Measurements from ENCODE around the gene LONRF2. TPM values are rescaled to one million over a fixed set of nuclear protein-coding genes. Genes with fewer than 3 reads are reported as not detected.

LONRF2 gene
- total RNA-seq, 1 donor from 2014 or later: 0.45 TPM

- H3K79me2 ChIP-seq (ENCODE audit: insufficient read depth, low read length): no peaks in the 10 kb centered on the region
- H3K4me2 ChIP-seq (ENCODE audit: low read length): no peak overlapping the region
- H3K4me1 Mint-ChIP-seq (ENCODE audit: low read depth, unreplicated experiment): peaks cover 2% of the 10 kb centered on the region
- H2AFZ ChIP-seq (ENCODE audit: low read depth, low read length): no peak overlapping the region
- no peak for TF ChIP-seq EZH2 (IDR thresholded peaks at IDR 0.05; ENCODE audit: insufficient read depth, low read length)
- TF ChIP-seq, protein P1, sequence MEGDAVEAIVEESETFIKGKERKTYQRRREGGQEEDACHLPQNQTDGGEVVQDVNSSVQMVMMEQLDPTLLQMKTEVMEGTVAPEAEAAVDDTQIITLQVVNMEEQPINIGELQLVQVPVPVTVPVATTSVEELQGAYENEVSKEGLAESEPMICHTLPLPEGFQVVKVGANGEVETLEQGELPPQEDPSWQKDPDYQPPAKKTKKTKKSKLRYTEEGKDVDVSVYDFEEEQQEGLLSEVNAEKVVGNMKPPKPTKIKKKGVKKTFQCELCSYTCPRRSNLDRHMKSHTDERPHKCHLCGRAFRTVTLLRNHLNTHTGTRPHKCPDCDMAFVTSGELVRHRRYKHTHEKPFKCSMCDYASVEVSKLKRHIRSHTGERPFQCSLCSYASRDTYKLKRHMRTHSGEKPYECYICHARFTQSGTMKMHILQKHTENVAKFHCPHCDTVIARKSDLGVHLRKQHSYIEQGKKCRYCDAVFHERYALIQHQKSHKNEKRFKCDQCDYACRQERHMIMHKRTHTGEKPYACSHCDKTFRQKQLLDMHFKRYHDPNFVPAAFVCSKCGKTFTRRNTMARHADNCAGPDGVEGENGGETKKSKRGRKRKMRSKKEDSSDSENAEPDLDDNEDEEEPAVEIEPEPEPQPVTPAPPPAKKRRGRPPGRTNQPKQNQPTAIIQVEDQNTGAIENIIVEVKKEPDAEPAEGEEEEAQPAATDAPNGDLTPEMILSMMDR (IDR thresholded peaks at IDR 0.05; ENCODE audit: insufficient read depth, low read depth, low read length): no peak
- no peak overlapping the region for H3K4me3 ChIP-seq (ENCODE audit: insufficient read depth, low read depth, low read length)
- no peaks in the 10 kb centered on the region for H3K4me1 ChIP-seq (ENCODE audit: insufficient read depth, low read length)
- no peak overlapping the region for H3K9ac ChIP-seq (ENCODE audit: low read length)
- no peak overlapping the region for H3K4me3 Mint-ChIP-seq (ENCODE audit: unreplicated experiment)
- no peak overlapping the region for H3K27ac ChIP-seq (ENCODE audit: low read depth, low read length)
- H3K27me3 ChIP-seq (ENCODE audit: insufficient read depth, low read length): peaks cover 16% of the 10 kb centered on the region
- no peak for FAIRE-seq
- H3K36me3 Mint-ChIP-seq (ENCODE audit: low read depth, unreplicated experiment): no peaks in the 10 kb centered on the region
- DNase-seq (ENCODE audit: low read depth): no peak
- no peaks in the 10 kb centered on the region for H4K20me1 ChIP-seq (ENCODE audit: insufficient read depth, low read length)
- no peak overlapping the region for H3K27ac Mint-ChIP-seq (ENCODE audit: unreplicated experiment)
- no peaks in the 10 kb centered on the region for H3K9me3 ChIP-seq (ENCODE audit: insufficient read depth, low read depth, low read length)
- peaks cover 11% of the 10 kb centered on the region for H3K9me3 Mint-ChIP-seq (ENCODE audit: unreplicated experiment)
- H3K36me3 ChIP-seq (ENCODE audit: insufficient read depth, low read length): no peaks in the 10 kb centered on the region
- peaks cover 8% of the 10 kb centered on the region for H3K27me3 Mint-ChIP-seq (ENCODE audit: low read depth, unreplicated experiment)
Measured at GRCh38 chr2:100339823-100340222, 17.5 kb upstream of the LONRF2 start.

- no peak for DNase-seq (ENCODE audit: low read depth)
- peaks cover 6% of the 10 kb centered on the region for H3K27me3 Mint-ChIP-seq (ENCODE audit: low read depth, unreplicated experiment)
Measured at GRCh38 chr2:100334929-100335328, 12.6 kb upstream of the LONRF2 start.

GRCh38 chr2:100327742-100328141 is 5.4 kb upstream of the LONRF2 start:
- H3K27me3 ChIP-seq (ENCODE audit: insufficient read depth, low read length): peaks cover 30% of the 10 kb centered on the region

More at GRCh38 chr2:100334929-100335328, 12.6 kb upstream of the LONRF2 start:
- no peak for TF ChIP-seq EZH2 (IDR thresholded peaks at IDR 0.05; ENCODE audit: insufficient read depth, low read length)
- TF ChIP-seq, protein P1 (IDR thresholded peaks at IDR 0.05; ENCODE audit: insufficient read depth, low read depth, low read length): no peak
- Histone ChIP-seq H2AFZ (ENCODE audit: low read depth, low read length) (no peak overlapping the region), H3K27me3 (ENCODE audit: insufficient read depth, low read length) (peaks cover 14% of the 10 kb centered on the region), H3K27ac (ENCODE audit: low read depth, low read length) (no peak overlapping the region), H4K20me1 (ENCODE audit: insufficient read depth, low read length) (no peaks in the 10 kb centered on the region), H3K79me2 (ENCODE audit: insufficient read depth, low read length) (no peaks in the 10 kb centered on the region), H3K4me3 (ENCODE audit: insufficient read depth, low read depth, low read length) (no peak overlapping the region), H3K4me2 (ENCODE audit: low read length) (no peak overlapping the region), H3K9me3 (ENCODE audit: insufficient read depth, low read depth, low read length) (no peaks in the 10 kb centered on the region), H3K36me3 (ENCODE audit: insufficient read depth, low read length) (no peaks in the 10 kb centered on the region), H3K9ac (ENCODE audit: low read length) (no peak overlapping the region), H3K4me1 (ENCODE audit: insufficient read depth, low read length) (no peaks in the 10 kb centered on the region)
- Mint-ChIP-seq H3K4me1 (ENCODE audit: low read depth, unreplicated experiment) (no peaks in the 10 kb centered on the region), H3K4me3 (ENCODE audit: unreplicated experiment) (no peak overlapping the region), H3K27ac (ENCODE audit: unreplicated experiment) (no peak overlapping the region), H3K36me3 (ENCODE audit: low read depth, unreplicated experiment) (no peaks in the 10 kb centered on the region), H3K9me3 (ENCODE audit: unreplicated experiment) (peaks cover 6% of the 10 kb centered on the region)
- FAIRE-seq: no peak

More at GRCh38 chr2:100327742-100328141, 5.4 kb upstream of the LONRF2 start:
- Histone ChIP-seq H3K9me3 (ENCODE audit: insufficient read depth, low read depth, low read length) (no peaks in the 10 kb centered on the region), H3K79me2 (ENCODE audit: insufficient read depth, low read length) (no peaks in the 10 kb centered on the region), H3K4me2 (ENCODE audit: low read length) (no peak overlapping the region), H2AFZ (ENCODE audit: low read depth, low read length) (no peak overlapping the region), H3K4me3 (ENCODE audit: insufficient read depth, low read depth, low read length) (no peak overlapping the region), H3K36me3 (ENCODE audit: insufficient read depth, low read length) (no peaks in the 10 kb centered on the region), H3K27ac (ENCODE audit: low read depth, low read length) (no peak overlapping the region), H4K20me1 (ENCODE audit: insufficient read depth, low read length) (no peaks in the 10 kb centered on the region), H3K4me1 (ENCODE audit: insufficient read depth, low read length) (no peaks in the 10 kb centered on the region), H3K9ac (ENCODE audit: low read length) (no peak overlapping the region)
- no peak overlapping the region for H3K27ac Mint-ChIP-seq (ENCODE audit: unreplicated experiment)
- DNase-seq (ENCODE audit: low read depth) (no peak), FAIRE-seq (no peak)
- H3K9me3 Mint-ChIP-seq (ENCODE audit: unreplicated experiment): peaks cover 1% of the 10 kb centered on the region
- no peaks in the 10 kb centered on the region for H3K4me1 Mint-ChIP-seq (ENCODE audit: low read depth, unreplicated experiment)
- H3K4me3 Mint-ChIP-seq (ENCODE audit: unreplicated experiment): no peak overlapping the region
- H3K27me3 Mint-ChIP-seq (ENCODE audit: low read depth, unreplicated experiment): peaks cover 31% of the 10 kb centered on the region
- no peak for TF ChIP-seq EZH2 (IDR thresholded peaks at IDR 0.05; ENCODE audit: insufficient read depth, low read length)
- TF ChIP-seq, protein P1 (IDR thresholded peaks at IDR 0.05; ENCODE audit: insufficient read depth, low read depth, low read length): no peak
- H3K36me3 Mint-ChIP-seq (ENCODE audit: low read depth, unreplicated experiment): no peaks in the 10 kb centered on the region

Measured in astrocyte (in vitro differentiated cells and primary cell).